ENCODE measurements around the gene MORN2. TPM values are rescaled to one million over a fixed set of nuclear protein-coding genes. Genes with fewer than 3 reads are reported as not detected.

The MORN2 gene
- total and polyA plus RNA-seq, 2 of the 13 experiments (the other 11 are each of a cell fraction or from before 2014, with no cell fraction given), result 7.0 to 28.0 TPM

- peak; percentile 57; the same call in 1 of the 2 replicates for TF ChIP-seq MEIS1 (CRISPR knock-in tag; IDR thresholded peaks at IDR 0.05; ENCODE audit: borderline replicate concordance)
- no peak for TF ChIP-seq SRSF4 (IDR thresholded peaks at IDR 0.05; ENCODE audit: low read depth, low read length, poor library complexity, severe bottlenecking)
- no peak for TF ChIP-seq PHF20 (CRISPR knock-in tag; IDR thresholded peaks at IDR 0.05)
- no peak for TF ChIP-seq SIX1 (CRISPR knock-in tag; IDR thresholded peaks at IDR 0.05; ENCODE audit: borderline replicate concordance)
- TF ChIP-seq ZNF691 (CRISPR knock-in tag; IDR thresholded peaks at IDR 0.05; ENCODE audit: borderline replicate concordance, low read depth), result 0 out of 2 replicates have a peak, but pooled peaks have one; percentile 30
- peak; percentile 95 for TF ChIP-seq ARID5B (CRISPR knock-in tag; IDR thresholded peaks at IDR 0.05)
- no peak for TF ChIP-seq PLRG1 (conservative IDR thresholded peaks at IDR 0.05)
- no peak for TF ChIP-seq MTA3 (CRISPR knock-in tag; IDR thresholded peaks at IDR 0.05)
- TF ChIP-seq JUNB (CRISPR knock-in tag; IDR thresholded peaks at IDR 0.05; ENCODE audit: borderline replicate concordance), result peak; percentile 91
- TF ChIP-seq IKZF4 (CRISPR knock-in tag; IDR thresholded peaks at IDR 0.05; ENCODE audit: borderline replicate concordance, low read depth, not compliant biosample characterization), result no peak
- TF ChIP-seq HIVEP1 (CRISPR knock-in tag; IDR thresholded peaks at IDR 0.05), result no peak
- no peak for TF ChIP-seq HBP1 (CRISPR knock-in tag; IDR thresholded peaks at IDR 0.05; ENCODE audit: low read depth)
- 0 out of 2 replicates have a peak, but pooled peaks have one; percentile 21 for TF ChIP-seq IRF2 (CRISPR knock-in tag; IDR thresholded peaks at IDR 0.05)
- TF ChIP-seq NR2F6 (IDR thresholded peaks at IDR 0.05), result peak; percentile 93
- TF ChIP-seq NR2F6 (CRISPR knock-in tag; IDR thresholded peaks at IDR 0.05), result peak; percentile 97
- TF ChIP-seq PRDM15 (CRISPR knock-in tag; IDR thresholded peaks at IDR 0.05), result no peak
- TF ChIP-seq MEF2D (CRISPR knock-in tag; IDR thresholded peaks at IDR 0.05), result no peak
- 0 out of 2 replicates have a peak, but pooled peaks have one; percentile 46 for TF ChIP-seq ZNF644 (CRISPR knock-in tag; IDR thresholded peaks at IDR 0.05; ENCODE audit: low read depth)
- peak; percentile 54; the same call in 1 of the 2 replicates for TF ChIP-seq FOXK2 (IDR thresholded peaks at IDR 0.05)
- peak; percentile 37 for TF ChIP-seq TCF7 (IDR thresholded peaks at IDR 0.05; ENCODE audit: low read depth)
- peak; percentile 25; the same call in 1 of the 3 replicates for TF ChIP-seq MXI1 (IDR thresholded peaks at IDR 0.05; ENCODE audit: borderline replicate concordance, low read depth, low read length)
Observed at GRCh38 chr2:38907743-38908562, 32.2 kb downstream of the MORN2 start (continued).
